KMS-11 (cell line): ENCODE data around the gene PEX3.

Source experiments
- H2AFZ ChIP-seq: fragments of 200-600 bp; sonication (generic); 2 replicates; pipeline ENCODE4 v1.6.1; 2016; ENCODE audit warnings: antibody characterized with exemption, mixed run types, low read depth
- H3K27ac ChIP-seq: fragments of 200-600 bp; sonication (generic); 2 replicates; pipeline ENCODE4 v1.6.1; 2016; ENCODE audit warnings: mild to moderate bottlenecking, mixed run types
- H3K27me3 ChIP-seq: fragments of 200-600 bp; sonication (generic); 2 replicates; pipeline ENCODE4 v1.6.1; 2017; ENCODE audit warnings: mild to moderate bottlenecking, low read depth, mixed run types, moderate library complexity; ENCODE audit not compliant: insufficient read depth
- H3K36me3 ChIP-seq: fragments of 200-600 bp; sonication (generic); 2 replicates; pipeline ENCODE4 v1.6.1; 2017; ENCODE audit warnings: mild to moderate bottlenecking, mixed run types; ENCODE audit not compliant: insufficient read depth
- H3K4me1 ChIP-seq: fragments of 200-600 bp; sonication (generic); 2 replicates; pipeline ENCODE4 v1.6.1; 2016; ENCODE audit warnings: mild to moderate bottlenecking, low read depth, mixed run types; ENCODE audit not compliant: poor library complexity, severe bottlenecking
- H3K4me2 ChIP-seq: fragments of 200-600 bp; sonication (generic); 2 replicates; pipeline ENCODE4 v1.7.0; 2016; ENCODE audit warnings: mild to moderate bottlenecking, mixed run types
- H3K4me3 ChIP-seq: fragments of 200-600 bp; sonication (generic); IDR thresholded peaks from 2 replicates; pipeline ENCODE4 v1.6.1; 2017; ENCODE audit warnings: low read depth, low read length, mixed read lengths; ENCODE audit not compliant: insufficient read depth
- H3K79me2 ChIP-seq: fragments of 200-600 bp; sonication (generic); 2 replicates; pipeline ENCODE4 v1.6.1; 2016; ENCODE audit warnings: low read depth, mixed run types; ENCODE audit not compliant: insufficient read depth
- H3K9ac ChIP-seq: fragments of 200-600 bp; sonication (generic); 2 replicates; pipeline ENCODE4 v1.6.1; 2016; ENCODE audit warnings: mild to moderate bottlenecking, mixed run types
- H4K20me1 ChIP-seq: fragments of 200-600 bp; sonication (generic); 2 replicates; pipeline ENCODE4 v1.6.1; 2016; ENCODE audit warnings: mild to moderate bottlenecking, mixed run types; ENCODE audit not compliant: insufficient read depth
- TF ChIP-seq, protein P1 (sequence below): fragments of 200-600 bp; sonication (generic); conservative IDR thresholded peaks from 2 replicates; pipeline ENCODE4 v1.6.1; 2017; ENCODE audit warnings: low read depth, mild to moderate bottlenecking, antibody characterized with exemption, low read length, moderate library complexity, mixed read lengths

PEX3 gene

GRCh38 chr6:143522039-143522600 is 71.5 kb downstream of the PEX3 start:
- Histone ChIP-seq H2AFZ (no peak overlapping the region), H3K79me2 (no peaks in the 10 kb centered on the region), H3K9ac (no peak overlapping the region), H3K4me2 (no peak overlapping the region), H3K27ac (no peak overlapping the region), H4K20me1 (no peaks in the 10 kb centered on the region), H3K27me3 (no peaks in the 10 kb centered on the region), H3K4me1 (peaks cover under 1% of the 10 kb centered on the region), H3K4me3 (no peak overlapping the region), H3K36me3 (no peaks in the 10 kb centered on the region)
- TF ChIP-seq, protein P1, sequence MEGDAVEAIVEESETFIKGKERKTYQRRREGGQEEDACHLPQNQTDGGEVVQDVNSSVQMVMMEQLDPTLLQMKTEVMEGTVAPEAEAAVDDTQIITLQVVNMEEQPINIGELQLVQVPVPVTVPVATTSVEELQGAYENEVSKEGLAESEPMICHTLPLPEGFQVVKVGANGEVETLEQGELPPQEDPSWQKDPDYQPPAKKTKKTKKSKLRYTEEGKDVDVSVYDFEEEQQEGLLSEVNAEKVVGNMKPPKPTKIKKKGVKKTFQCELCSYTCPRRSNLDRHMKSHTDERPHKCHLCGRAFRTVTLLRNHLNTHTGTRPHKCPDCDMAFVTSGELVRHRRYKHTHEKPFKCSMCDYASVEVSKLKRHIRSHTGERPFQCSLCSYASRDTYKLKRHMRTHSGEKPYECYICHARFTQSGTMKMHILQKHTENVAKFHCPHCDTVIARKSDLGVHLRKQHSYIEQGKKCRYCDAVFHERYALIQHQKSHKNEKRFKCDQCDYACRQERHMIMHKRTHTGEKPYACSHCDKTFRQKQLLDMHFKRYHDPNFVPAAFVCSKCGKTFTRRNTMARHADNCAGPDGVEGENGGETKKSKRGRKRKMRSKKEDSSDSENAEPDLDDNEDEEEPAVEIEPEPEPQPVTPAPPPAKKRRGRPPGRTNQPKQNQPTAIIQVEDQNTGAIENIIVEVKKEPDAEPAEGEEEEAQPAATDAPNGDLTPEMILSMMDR, result no peak

DNA sequence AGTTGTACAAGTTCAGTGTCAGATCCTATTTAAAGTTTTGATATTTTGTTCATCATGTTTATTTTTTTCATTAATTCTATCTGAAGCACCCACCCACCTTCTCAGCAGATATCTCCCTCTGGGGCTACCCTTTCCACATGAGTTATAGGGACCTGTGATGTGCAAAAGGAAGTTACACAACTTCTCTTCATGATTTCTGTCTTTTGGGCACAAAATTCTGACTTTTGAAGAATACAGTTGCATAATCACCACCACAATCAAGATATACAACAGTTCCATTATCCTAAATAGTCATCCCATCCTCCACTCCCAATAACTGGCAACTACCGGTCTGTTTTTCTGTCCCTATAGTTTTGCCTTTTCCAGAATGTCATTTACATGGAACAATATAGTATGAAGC is 74.8 kb downstream of the PEX3 start:
- peaks cover 13% of the 10 kb centered on the region for H3K4me1 ChIP-seq
- no peak overlapping the region for H3K4me2 ChIP-seq
- no peaks in the 10 kb centered on the region for H3K79me2 ChIP-seq
- H3K27me3 ChIP-seq, result no peaks in the 10 kb centered on the region
- no peak overlapping the region for H2AFZ ChIP-seq
- no peak overlapping the region for H3K9ac ChIP-seq
- no peaks in the 10 kb centered on the region for H3K36me3 ChIP-seq
- H3K4me3 ChIP-seq, result no peak overlapping the region
- no peak overlapping the region for H3K27ac ChIP-seq
- H4K20me1 ChIP-seq, result no peaks in the 10 kb centered on the region
- TF ChIP-seq, protein P1, result no peak

DNA sequence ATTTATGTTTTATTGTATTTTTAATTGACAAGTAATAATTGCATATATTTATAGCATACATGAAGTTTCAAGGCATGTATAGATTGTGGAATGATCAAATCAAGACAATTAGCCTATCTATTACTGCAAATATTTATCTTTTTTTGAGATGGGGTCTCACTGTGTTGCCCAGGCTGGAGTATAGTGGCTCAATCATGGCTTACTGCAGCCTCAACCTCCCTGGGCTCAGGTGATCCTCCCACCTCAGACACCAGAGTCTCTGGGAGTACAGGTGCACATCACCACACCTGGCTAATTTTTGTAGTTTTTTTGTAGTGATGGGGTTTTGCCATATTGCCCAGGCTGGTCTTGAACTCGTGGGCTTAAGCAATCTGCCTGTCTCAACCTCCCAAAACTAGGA is 77.1 kb downstream of the PEX3 start:
- no peaks in the 10 kb centered on the region for H3K36me3 ChIP-seq
- H3K4me1 ChIP-seq, result peaks cover 13% of the 10 kb centered on the region
- H3K79me2 ChIP-seq, result no peaks in the 10 kb centered on the region
- no peaks in the 10 kb centered on the region for H4K20me1 ChIP-seq
- no peak overlapping the region for H3K9ac ChIP-seq
- TF ChIP-seq, protein P1, result no peak
- no peak overlapping the region for H3K27ac ChIP-seq
- no peak overlapping the region for H3K4me2 ChIP-seq
- no peaks in the 10 kb centered on the region for H3K27me3 ChIP-seq
- no peak overlapping the region for H2AFZ ChIP-seq
- no peak overlapping the region for H3K4me3 ChIP-seq

GRCh38 chr6:143528164-143528811 is 77.7 kb downstream of the PEX3 start:
- Histone ChIP-seq H4K20me1 (no peaks in the 10 kb centered on the region), H3K36me3 (no peaks in the 10 kb centered on the region), H3K9ac (no peak overlapping the region), H3K4me2 (peak overlapping the region; percentile 25), H3K4me3 (no peak overlapping the region), H3K27ac (no peak overlapping the region), H3K27me3 (no peaks in the 10 kb centered on the region), H3K4me1 (peaks cover 13% of the 10 kb centered on the region), H3K79me2 (no peaks in the 10 kb centered on the region), H2AFZ (no peak overlapping the region; the same call in 1 of the 2 replicates)
- TF ChIP-seq, protein P1, result no peak
